ENCODE measurements around the gene NEK9.

The NEK9 gene

GRCh38 chr14:75168586-75169335, 41.9 kb upstream of the NEK9 start:
- Histone ChIP-seq H3K36me3 (no peaks in the 10 kb centered on the region), H3K27me3 (no peaks in the 10 kb centered on the region), H3K4me1 (peaks cover 0 to 58% (median 26%) of the 10 kb centered on the region in 4 donors), H3K9me3 (no peaks in the 10 kb centered on the region), H3K27ac (no peak overlapping the region), H3K4me3 (no peak overlapping the region)
- DNase-seq: no peak
- intact Hi-C loops (cut with DNase I; ENCODE audit: low total_unique reads): no loop called here
- no peak for TF ChIP-seq CTCF (IDR thresholded peaks at IDR 0.05)

GRCh38 chr14:75167325-75167724, 40.5 kb upstream of the NEK9 start:
- Histone ChIP-seq H3K36me3 (no peaks in the 10 kb centered on the region), H3K4me1 (peaks cover 0 to 54% (median 18%) of the 10 kb centered on the region in 4 donors), H3K9me3 (no peaks in the 10 kb centered on the region), H3K27ac (no peak overlapping the region), H3K27me3 (no peaks in the 10 kb centered on the region), H3K4me3 (no peak overlapping the region)
- DNase-seq: no peak
- no peak for TF ChIP-seq CTCF (IDR thresholded peaks at IDR 0.05)
- intact Hi-C loops (cut with DNase I; ENCODE audit: low total_unique reads): no loop called here

GRCh38 chr14:75165586-75166391, 38.9 kb upstream of the NEK9 start:
- H3K4me1 ChIP-seq: peaks cover 0 to 47% (median 20%) of the 10 kb centered on the region in 4 donors
- TF ChIP-seq CTCF (IDR thresholded peaks at IDR 0.05): no peak
- H3K36me3 ChIP-seq: peaks cover 0 to under 1% (median 0%) of the 10 kb centered on the region in 3 donors
- no peak overlapping the region for H3K4me3 ChIP-seq
- peak overlapping the region; percentile 20 to 31 for H3K27ac ChIP-seq
- intact Hi-C loops (cut with DNase I; ENCODE audit: low total_unique reads): no loop called here
- no peak for DNase-seq
- H3K9me3 ChIP-seq: no peaks in the 10 kb centered on the region
- no peaks in the 10 kb centered on the region for H3K27me3 ChIP-seq

GRCh38 chr14:75164809-75165208, 38.0 kb upstream of the NEK9 start:
- no peaks in the 10 kb centered on the region for H3K27me3 ChIP-seq
- H3K4me1 ChIP-seq: peaks cover 0 to 56% (median 20%) of the 10 kb centered on the region in 4 donors
- intact Hi-C loops (cut with DNase I; ENCODE audit: low total_unique reads): no loop called here
- H3K9me3 ChIP-seq: no peaks in the 10 kb centered on the region
- H3K4me3 ChIP-seq: no peak overlapping the region
- TF ChIP-seq CTCF (IDR thresholded peaks at IDR 0.05): no peak
- H3K36me3 ChIP-seq: peaks cover 0 to 4% (median 0%) of the 10 kb centered on the region in 3 donors
- no peak overlapping the region for H3K27ac ChIP-seq
- DNase-seq: no peak

- Histone ChIP-seq H3K36me3 (peaks cover 0 to 4% (median 0%) of the 10 kb centered on the region in 3 donors), H3K4me3 (no peak overlapping the region), H3K9me3 (no peaks in the 10 kb centered on the region), H3K27me3 (no peaks in the 10 kb centered on the region), H3K27ac (no peak overlapping the region), H3K4me1 (peaks cover 0 to 57% (median 25%) of the 10 kb centered on the region in 4 donors)
- intact Hi-C loops (cut with DNase I; ENCODE audit: low total_unique reads): no loop called here
- DNase-seq: no peak
- TF ChIP-seq CTCF (IDR thresholded peaks at IDR 0.05): no peak
These were observed 36.8 kb upstream of the NEK9 start for GRCh38 chr14:75163677-75164076.
